Measurements from ENCODE around the gene TRIM14. TPM values are rescaled to one million over a fixed set of nuclear protein-coding genes. Genes with fewer than 3 reads are reported as not detected.
"Not testable (repeated sequence)": the region's sequence is repeated elsewhere in the genome, so short reads cannot be mapped to it uniquely, and the experiment has no call there.

Gene TRIM14
- total RNA-seq, 1 experiment from 2014 or later = 22.9 TPM

DNA sequence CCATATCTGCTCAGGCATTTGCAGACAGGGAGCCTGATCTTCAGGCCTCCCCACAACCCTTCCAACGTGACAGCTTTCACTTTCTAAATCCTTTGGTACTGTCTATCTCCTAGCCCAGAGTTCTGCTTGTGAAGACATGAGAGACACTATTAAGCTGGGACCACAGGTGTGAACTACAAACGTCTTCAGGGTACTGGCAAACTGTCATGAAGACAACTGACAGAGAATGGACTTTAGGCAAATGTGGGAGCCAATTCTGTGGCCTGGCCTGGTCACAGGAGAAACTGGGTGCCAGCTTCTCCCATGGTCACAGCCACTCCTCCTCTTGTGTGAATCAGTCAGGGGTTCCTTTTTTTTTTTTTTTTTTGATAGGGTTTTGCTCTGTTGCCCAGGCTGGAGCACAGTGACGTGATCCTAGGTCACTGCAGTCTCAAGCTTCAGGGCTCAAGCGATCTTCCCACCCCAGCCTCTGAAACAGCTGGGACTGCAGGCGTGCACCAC lies 10.4 kb downstream of the TRIM14 start:
- DNase-seq (ENCODE audit: low spot score) = no peak

GRCh38 chr9:98107926-98108325 lies 11.1 kb downstream of the TRIM14 start:
- no peak for DNase-seq (ENCODE audit: low spot score)

DNA sequence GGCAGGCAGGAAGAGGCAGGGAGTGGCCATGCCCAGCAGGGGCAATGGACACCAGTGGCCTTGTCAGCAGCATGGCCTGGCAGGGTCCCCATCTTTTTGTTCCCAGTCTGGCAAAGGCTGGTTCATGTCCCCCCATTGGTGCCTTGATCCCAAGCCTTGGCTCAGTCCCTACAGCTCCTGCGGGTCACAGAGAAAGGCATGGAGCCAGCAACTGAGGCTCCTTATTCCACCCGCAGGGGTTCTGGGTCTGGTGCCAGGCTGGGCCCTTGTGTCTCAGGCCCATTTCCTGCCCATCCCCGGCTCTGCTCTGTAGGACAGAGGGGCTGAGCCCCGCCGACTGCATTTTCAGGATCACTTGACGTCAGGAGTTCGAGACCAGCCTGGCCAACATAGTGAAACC lies 14.0 kb downstream of the TRIM14 start:
- no peak for DNase-seq (ENCODE audit: low spot score)

- DNase-seq (ENCODE audit: low spot score) = no peak
These were observed 14.6 kb downstream of the TRIM14 start for GRCh38 chr9:98104445-98104881.

- DNase-seq (ENCODE audit: low spot score) = no peak
These were observed 17.2 kb downstream of the TRIM14 start for GRCh38 chr9:98101868-98102273.

GRCh38 chr9:98101416-98101815 lies 17.6 kb downstream of the TRIM14 start:
- DNase-seq (ENCODE audit: low spot score) = no peak

DNA sequence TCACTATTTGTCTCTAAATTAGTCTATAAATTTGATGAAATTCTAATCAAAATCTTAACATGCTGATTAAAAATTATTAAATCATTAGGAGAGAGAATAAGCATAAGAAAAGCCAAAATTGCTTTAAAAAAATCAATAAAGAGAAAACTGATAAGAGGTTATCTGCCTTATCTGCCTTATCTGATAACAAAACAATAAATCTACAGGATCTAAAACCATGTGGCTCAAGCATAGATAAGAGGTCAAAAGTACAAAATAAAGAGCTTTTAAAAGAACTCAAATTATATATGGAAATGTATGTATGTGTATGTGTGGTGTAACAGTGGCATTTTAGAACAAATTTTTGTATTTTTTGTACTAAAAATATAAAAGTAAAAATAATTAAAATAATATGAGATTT lies 18.6 kb downstream of the TRIM14 start:
- no peak for DNase-seq (ENCODE audit: low spot score)

- no peak for DNase-seq (ENCODE audit: low spot score)
These were observed 19.1 kb downstream of the TRIM14 start for GRCh38 chr9:98099898-98100297.

- DNase-seq (ENCODE audit: low spot score) = no peak
These were observed 19.7 kb downstream of the TRIM14 start for GRCh38 chr9:98099346-98099745.

- DNase-seq (ENCODE audit: low spot score) = no peak
These were observed 21.2 kb downstream of the TRIM14 start for GRCh38 chr9:98097836-98098235.

DNA sequence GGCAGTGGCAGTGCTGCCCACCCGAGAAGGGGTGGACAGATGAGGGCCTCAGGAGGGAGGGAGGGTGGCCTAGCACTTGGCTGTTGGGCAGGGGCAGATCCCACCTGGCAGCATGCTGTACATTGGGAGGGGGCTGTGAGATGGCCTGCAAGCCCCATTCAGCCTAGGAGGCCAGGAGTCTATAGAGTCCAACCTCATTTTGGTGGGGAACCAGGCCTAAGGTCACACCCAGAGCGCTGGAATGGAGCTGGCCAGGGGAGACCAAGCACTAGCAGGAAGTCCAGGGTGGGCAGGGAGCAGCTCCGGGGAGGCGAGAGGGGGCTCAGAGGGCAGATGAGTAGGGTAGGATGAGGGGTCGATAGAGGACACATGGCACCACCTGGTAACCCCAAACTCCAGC lies 22.9 kb downstream of the TRIM14 start:
- DNase-seq (ENCODE audit: low spot score) = no peak

- no peak for DNase-seq (ENCODE audit: low spot score)
These were observed 23.6 kb downstream of the TRIM14 start for GRCh38 chr9:98095401-98095800.

- no peak for DNase-seq (ENCODE audit: low spot score)
These were observed 24.2 kb downstream of the TRIM14 start for GRCh38 chr9:98094851-98095250.

DNA sequence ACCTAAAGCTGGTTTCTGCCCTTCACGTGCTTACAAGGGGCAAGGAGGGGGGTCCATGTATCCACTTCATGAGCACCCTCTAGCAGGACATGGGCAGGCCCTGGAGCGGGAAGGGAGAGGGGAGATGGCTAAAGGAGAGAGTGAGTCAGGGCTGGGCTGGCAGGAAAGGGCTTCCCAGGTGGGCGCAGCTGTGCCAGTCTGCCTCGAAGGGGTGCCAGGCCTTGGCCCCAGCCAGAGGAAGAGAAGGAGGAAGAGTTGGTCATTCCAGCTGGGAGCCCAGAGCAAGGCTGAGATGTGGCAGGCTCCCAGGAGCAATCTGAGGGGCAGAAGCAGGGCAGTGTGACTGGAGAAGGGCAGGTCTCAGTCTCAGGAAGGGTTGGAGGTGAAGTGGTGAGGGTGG lies 24.7 kb downstream of the TRIM14 start:
- DNase-seq (ENCODE audit: low spot score) = no peak

DNA sequence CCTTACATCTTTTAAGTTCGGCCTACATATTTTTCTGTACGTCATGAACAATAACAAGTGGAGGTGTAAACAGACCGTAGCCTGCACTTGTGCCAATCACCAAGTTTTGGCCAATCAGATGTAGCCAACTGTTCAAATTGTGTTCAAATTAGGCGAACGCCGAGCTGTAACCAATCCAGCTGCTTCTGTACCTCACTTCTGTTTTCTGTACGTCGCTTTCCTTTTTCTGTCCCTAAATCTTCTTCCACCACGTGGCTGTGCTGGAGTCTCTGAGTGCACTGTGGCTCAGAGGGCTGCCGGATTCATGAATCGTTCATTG lies 26.4 kb downstream of the TRIM14 start:
- no peak for DNase-seq (ENCODE audit: low spot score)

- peak; percentile 46 for DNase-seq (ENCODE audit: low spot score)
These were observed 27.0 kb downstream of the TRIM14 start for GRCh38 chr9:98091735-98092612.

- DNase-seq (ENCODE audit: low spot score) = not testable (repeated sequence)
These were observed 28.3 kb downstream of the TRIM14 start for GRCh38 chr9:98090674-98091073.

GRCh38 chr9:98087420-98088354 lies 31.3 kb downstream of the TRIM14 start:
- no peak for DNase-seq (ENCODE audit: low spot score)

GRCh38 chr9:98086461-98086860 lies 32.6 kb downstream of the TRIM14 start:
- no peak for DNase-seq (ENCODE audit: low spot score)

GRCh38 chr9:98085944-98086343 lies 33.1 kb downstream of the TRIM14 start:
- peak; percentile 47 for DNase-seq (ENCODE audit: low spot score)

DNA sequence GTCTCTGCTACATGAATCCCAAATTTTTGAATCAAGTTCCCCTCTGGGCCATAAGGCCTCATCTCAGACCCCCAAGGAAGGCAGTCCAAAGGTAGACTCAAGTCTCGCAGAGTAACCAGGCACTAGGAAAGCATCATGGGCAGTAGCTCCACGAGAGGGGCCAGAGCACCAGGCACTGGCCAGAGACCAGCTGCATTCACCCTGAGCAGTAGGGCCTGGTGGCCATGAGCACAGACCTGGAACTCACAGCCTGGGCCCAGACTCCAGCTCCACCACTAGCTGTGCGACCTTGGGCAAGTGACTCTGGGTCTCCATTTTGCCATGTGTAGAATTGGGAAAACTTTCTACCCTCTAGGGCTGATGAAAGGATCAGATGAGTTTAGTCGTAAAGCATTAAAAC lies 34.0 kb downstream of the TRIM14 start:
- DNase-seq (ENCODE audit: low spot score) = no peak

DNA sequence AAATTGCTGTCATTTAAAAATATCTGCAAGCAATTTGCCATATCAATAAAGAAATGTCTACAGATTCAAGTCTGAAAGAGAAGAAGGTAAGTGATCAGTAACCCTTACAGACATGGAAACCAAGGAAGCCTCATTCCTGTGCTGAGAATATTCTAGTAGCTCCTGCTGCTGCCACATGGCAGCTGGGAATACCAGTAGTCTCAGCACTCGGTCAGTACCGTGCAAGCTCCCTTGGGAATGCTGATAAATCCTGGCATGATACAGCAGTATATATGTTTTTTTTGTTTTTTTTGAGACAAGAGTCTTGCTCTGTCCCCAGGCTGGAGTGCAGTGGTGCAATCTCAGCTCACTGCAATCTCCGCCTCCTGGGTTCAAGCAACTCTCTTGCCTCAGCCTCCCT lies 34.6 kb downstream of the TRIM14 start:
- no peak for DNase-seq (ENCODE audit: low spot score)
